ENCODE data around the gene EPHB2. TPM values are rescaled to one million over a fixed set of nuclear protein-coding genes. Genes with fewer than 3 reads are reported as not detected.

Gene EPHB2
- total RNA-seq, 1 donor from 2014 or later, result 130 TPM

DNA sequence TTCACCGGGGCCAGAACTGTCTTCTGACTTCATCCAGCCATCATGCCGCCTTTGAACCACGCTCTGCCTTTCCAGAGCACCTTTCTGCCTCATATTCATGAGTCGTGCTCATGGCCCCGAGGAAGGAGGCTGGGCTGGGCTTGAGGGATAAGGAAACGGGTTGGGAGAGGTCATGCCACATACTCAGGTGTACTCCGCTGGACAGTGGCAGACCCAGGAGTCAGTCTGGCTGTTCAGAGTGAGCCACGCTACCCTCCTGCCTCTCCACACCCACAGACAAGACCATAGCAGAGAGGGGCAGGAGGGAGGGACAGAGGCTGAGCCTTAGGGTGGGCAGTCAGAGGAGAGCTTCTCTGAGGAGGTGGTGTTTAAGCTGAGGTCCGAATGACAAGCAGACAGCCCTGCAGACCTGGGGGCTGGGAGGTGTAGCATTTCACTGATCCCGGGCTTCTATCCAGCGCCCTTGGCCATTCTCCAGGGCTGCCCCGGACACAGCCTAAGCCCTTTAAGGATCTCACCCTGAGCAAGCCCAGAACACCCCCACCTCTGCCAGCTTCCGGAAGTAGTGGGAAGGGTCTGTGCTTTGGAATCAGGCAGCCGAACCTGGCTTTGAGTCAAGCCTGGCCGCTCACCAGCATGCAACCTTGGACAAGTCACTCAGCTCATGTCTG is 159.7 kb downstream of the EPHB2 start:
- peak overlapping the region; percentile 39 for H3K27ac Mint-ChIP-seq
- no peaks in the 10 kb centered on the region for H3K27me3 Mint-ChIP-seq (ENCODE audit: low read depth)
- no peak for DNase-seq (ENCODE audit: low spot score in 2 of 2, unreplicated experiment in 2 of 2)
- peaks cover 3% of the 10 kb centered on the region for H3K9me3 Mint-ChIP-seq
- TF ChIP-seq, protein P1, sequence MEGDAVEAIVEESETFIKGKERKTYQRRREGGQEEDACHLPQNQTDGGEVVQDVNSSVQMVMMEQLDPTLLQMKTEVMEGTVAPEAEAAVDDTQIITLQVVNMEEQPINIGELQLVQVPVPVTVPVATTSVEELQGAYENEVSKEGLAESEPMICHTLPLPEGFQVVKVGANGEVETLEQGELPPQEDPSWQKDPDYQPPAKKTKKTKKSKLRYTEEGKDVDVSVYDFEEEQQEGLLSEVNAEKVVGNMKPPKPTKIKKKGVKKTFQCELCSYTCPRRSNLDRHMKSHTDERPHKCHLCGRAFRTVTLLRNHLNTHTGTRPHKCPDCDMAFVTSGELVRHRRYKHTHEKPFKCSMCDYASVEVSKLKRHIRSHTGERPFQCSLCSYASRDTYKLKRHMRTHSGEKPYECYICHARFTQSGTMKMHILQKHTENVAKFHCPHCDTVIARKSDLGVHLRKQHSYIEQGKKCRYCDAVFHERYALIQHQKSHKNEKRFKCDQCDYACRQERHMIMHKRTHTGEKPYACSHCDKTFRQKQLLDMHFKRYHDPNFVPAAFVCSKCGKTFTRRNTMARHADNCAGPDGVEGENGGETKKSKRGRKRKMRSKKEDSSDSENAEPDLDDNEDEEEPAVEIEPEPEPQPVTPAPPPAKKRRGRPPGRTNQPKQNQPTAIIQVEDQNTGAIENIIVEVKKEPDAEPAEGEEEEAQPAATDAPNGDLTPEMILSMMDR (IDR thresholded peaks at IDR 0.05; ENCODE audit: unreplicated experiment), result no peak
- H3K4me3 Mint-ChIP-seq, result no peak overlapping the region
- H3K4me1 Mint-ChIP-seq, result peaks cover 2% of the 10 kb centered on the region
- H3K36me3 Mint-ChIP-seq, result peaks cover 63% of the 10 kb centered on the region

GRCh38 chr1:22872981-22873664 is 162.5 kb downstream of the EPHB2 start:
- no peak overlapping the region for H3K4me3 Mint-ChIP-seq
- no peak for DNase-seq (ENCODE audit: low spot score in 2 of 2, unreplicated experiment in 2 of 2)
- H3K27ac Mint-ChIP-seq, result no peak overlapping the region
- H3K4me1 Mint-ChIP-seq, result peaks cover 7% of the 10 kb centered on the region
- TF ChIP-seq, protein P1 (IDR thresholded peaks at IDR 0.05; ENCODE audit: unreplicated experiment), result no peak
- no peaks in the 10 kb centered on the region for H3K27me3 Mint-ChIP-seq (ENCODE audit: low read depth)
- peaks cover 3% of the 10 kb centered on the region for H3K9me3 Mint-ChIP-seq
- H3K36me3 Mint-ChIP-seq, result peaks cover 37% of the 10 kb centered on the region

DNA sequence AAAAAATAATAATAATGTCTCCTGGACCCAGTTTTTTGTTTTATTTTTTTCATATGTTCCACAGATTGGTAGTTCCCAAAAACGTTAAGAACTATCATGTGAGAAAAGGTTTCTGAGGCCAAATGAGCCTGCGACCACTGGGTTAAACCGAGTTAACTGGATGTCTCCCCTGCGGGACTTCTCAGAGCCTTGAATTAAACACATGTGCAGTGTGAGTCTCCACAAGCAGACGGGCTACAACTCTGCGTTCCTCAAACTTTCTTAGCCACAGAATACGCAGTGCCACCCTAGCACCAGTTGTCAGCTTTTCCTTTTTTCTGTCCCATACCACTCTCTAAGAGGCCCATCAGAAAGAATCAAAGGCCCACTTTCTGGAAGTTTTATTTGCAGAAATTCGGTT is 164.1 kb downstream of the EPHB2 start:
- Mint-ChIP-seq H3K27me3 (ENCODE audit: low read depth) (no peaks in the 10 kb centered on the region), H3K9me3 (peaks cover 3% of the 10 kb centered on the region), H3K4me3 (no peak overlapping the region), H3K4me1 (peaks cover 7% of the 10 kb centered on the region), H3K36me3 (peaks cover 28% of the 10 kb centered on the region), H3K27ac (no peak overlapping the region)
- no peak for DNase-seq (ENCODE audit: low spot score in 2 of 2, unreplicated experiment in 2 of 2)
- TF ChIP-seq, protein P1 (IDR thresholded peaks at IDR 0.05; ENCODE audit: unreplicated experiment), result no peak

- H3K27ac Mint-ChIP-seq, result peak overlapping the region; percentile 36
- H3K4me3 Mint-ChIP-seq, result no peak overlapping the region
- no peak for DNase-seq (ENCODE audit: low spot score in 2 of 2, unreplicated experiment in 2 of 2)
- no peaks in the 10 kb centered on the region for H3K27me3 Mint-ChIP-seq (ENCODE audit: low read depth)
- TF ChIP-seq, protein P1 (IDR thresholded peaks at IDR 0.05; ENCODE audit: unreplicated experiment), result no peak
- peaks cover 3% of the 10 kb centered on the region for H3K9me3 Mint-ChIP-seq
- peaks cover 7% of the 10 kb centered on the region for H3K4me1 Mint-ChIP-seq
- peaks cover 28% of the 10 kb centered on the region for H3K36me3 Mint-ChIP-seq
These were observed 164.6 kb downstream of the EPHB2 start for GRCh38 chr1:22875241-22875640.

DNA sequence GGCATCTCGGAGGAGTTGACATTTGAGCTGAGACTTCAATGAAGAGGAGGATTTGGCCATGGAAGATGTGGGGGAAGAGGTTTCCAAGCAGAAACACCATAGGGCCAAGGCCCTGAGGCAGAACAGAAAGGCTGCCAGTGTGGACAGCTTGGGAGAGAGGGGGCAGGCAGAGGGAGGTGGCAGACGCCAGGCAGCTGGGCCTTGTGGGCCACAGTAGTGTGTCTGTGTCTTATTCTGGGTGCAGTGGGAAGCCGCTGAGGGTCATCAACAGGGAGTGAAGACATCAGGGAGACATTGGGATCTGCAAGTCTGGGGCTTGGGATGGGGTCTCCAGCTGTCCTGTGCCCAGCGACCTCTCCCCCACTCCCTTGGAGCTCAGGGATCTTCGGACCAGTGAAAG is 165.2 kb downstream of the EPHB2 start:
- TF ChIP-seq, protein P1 (IDR thresholded peaks at IDR 0.05; ENCODE audit: unreplicated experiment), result no peak
- H3K27me3 Mint-ChIP-seq (ENCODE audit: low read depth), result no peaks in the 10 kb centered on the region
- H3K4me3 Mint-ChIP-seq, result no peak overlapping the region
- no peak for DNase-seq (ENCODE audit: low spot score in 2 of 2, unreplicated experiment in 2 of 2)
- H3K4me1 Mint-ChIP-seq, result peaks cover 7% of the 10 kb centered on the region
- H3K9me3 Mint-ChIP-seq, result peaks cover 3% of the 10 kb centered on the region
- peaks cover 32% of the 10 kb centered on the region for H3K36me3 Mint-ChIP-seq
- peak overlapping the region; percentile 1 for H3K27ac Mint-ChIP-seq
